Fibroblast of lung (primary cell): ENCODE results near the gene WDR13. TPM values are rescaled to one million over a fixed set of nuclear protein-coding genes. Genes with fewer than 3 reads are reported as not detected.
A peak's percentile ranks its signal among the peaks of the same experiment; 100 is the strongest.

Experiments used
- DNase-seq, 2 donors: peaks; one replicate each; pipeline versions ENCODE4 v3.0.0 to v3.0.0-alpha.2; 2010; ENCODE audit warnings: low read depth in 2 of 2
- H2AFZ ChIP-seq: 2 replicates; pipeline ENCODE4 v1.5.1; 2012; ENCODE audit warnings: low read length, control low read depth, inconsistent platforms
- H3K27ac ChIP-seq: 2 replicates; pipeline ENCODE4 v1.5.1; 2011; ENCODE audit warnings: low read length, control low read depth; ENCODE audit not compliant: insufficient read depth
- H3K27me3 ChIP-seq: 2 replicates; pipeline ENCODE4 v1.5.1; 2011; ENCODE audit warnings: mild to moderate bottlenecking, low read length; ENCODE audit not compliant: control insufficient read depth, insufficient read depth
- H3K36me3 ChIP-seq: 2 replicates; pipeline ENCODE4 v1.5.1; 2011; ENCODE audit warnings: low read length; ENCODE audit not compliant: control insufficient read depth, insufficient read depth
- H3K4me1 ChIP-seq: 2 replicates; pipeline ENCODE4 v1.5.1; 2011; ENCODE audit warnings: low read length; ENCODE audit not compliant: control insufficient read depth, insufficient read depth; ENCODE audit errors: extremely low read depth
- H3K4me2 ChIP-seq: 2 replicates; pipeline ENCODE4 v1.5.1; 2011; ENCODE audit warnings: low read length, control low read depth; ENCODE audit not compliant: insufficient read depth; ENCODE audit errors: extremely low read depth
- H3K4me3 ChIP-seq, 4 experiments: fragments of 200-600 bp in 1 of 4; sonication (generic) in 1 of 4; replicated peaks in 1 of 4; 2 replicates each; pipeline ENCODE4 v1.5.1; 2011 to 2016; ENCODE audit warnings: low read length in 4 of 4, low read depth in 3 of 4, mild to moderate bottlenecking in 3 of 4, control low read depth in 2 of 4, inconsistent platforms in 1 of 4, mixed read lengths in 1 of 4; ENCODE audit not compliant: insufficient read depth in 1 of 4; ENCODE audit errors: control extremely low read depth in 1 of 4
- H3K79me2 ChIP-seq: 2 replicates; pipeline ENCODE4 v1.5.1; 2012; ENCODE audit warnings: mild to moderate bottlenecking, low read length, inconsistent platforms; ENCODE audit not compliant: control insufficient read depth, insufficient read depth
- H3K9ac ChIP-seq: 2 replicates; pipeline ENCODE4 v1.5.1; 2011; ENCODE audit warnings: mild to moderate bottlenecking, low read length, control low read depth; ENCODE audit not compliant: insufficient read depth
- H3K9me3 ChIP-seq: 2 replicates; pipeline ENCODE4 v1.5.1; 2012; ENCODE audit warnings: low read depth, low read length; ENCODE audit not compliant: control insufficient read depth, insufficient read depth
- H4K20me1 ChIP-seq: 2 replicates; pipeline ENCODE4 v1.5.1; 2011; ENCODE audit warnings: low read length; ENCODE audit not compliant: control insufficient read depth, insufficient read depth; ENCODE audit errors: extremely low read depth
- EZH2 ChIP-seq: IDR thresholded peaks from 2 replicates; pipeline ENCODE4 v1.5.1; 2012; ENCODE audit warnings: low read length, control low read depth, mild to moderate bottlenecking; ENCODE audit errors: missing control alignments
- polyA plus RNA-seq, 2 donors: library from polyadenylated mRNA; depleted of rRNA in 1 of 2; stranded (reverse) in 1 of 2; unstranded in 1 of 2; fragments of >200 nt; gene quantifications; 2 replicates each; pipeline ENCODE4 v1.2.1, GENCODE V29; 2011 to 2012; ENCODE audit warnings: missing spikeins in 1 of 2
- total RNA-seq: library from RNA; depleted of rRNA; stranded (reverse); fragments of >200 nt; gene quantifications from 2 replicates; pipeline ENCODE4 v1.2.1, GENCODE V29; 2014
- TF ChIP-seq, protein P1 (sequence below), 2 donors: IDR thresholded peaks in 1 of 2; conservative IDR thresholded peaks in 1 of 2; 1 replicate in 1 of 2; 2 replicates in 1 of 2; pipeline ENCODE4 v1.5.1; 2011 to 2012; ENCODE audit warnings: low read length in 2 of 2, control low read depth in 1 of 2, inconsistent platforms in 1 of 2, low read depth in 1 of 2, mild to moderate bottlenecking in 1 of 2

Gene WDR13
- total and polyA plus RNA-seq, 2 donors (not counting 1 experiment from before 2014, with no cell fraction given): 41.2 to 99.7 TPM

DNA sequence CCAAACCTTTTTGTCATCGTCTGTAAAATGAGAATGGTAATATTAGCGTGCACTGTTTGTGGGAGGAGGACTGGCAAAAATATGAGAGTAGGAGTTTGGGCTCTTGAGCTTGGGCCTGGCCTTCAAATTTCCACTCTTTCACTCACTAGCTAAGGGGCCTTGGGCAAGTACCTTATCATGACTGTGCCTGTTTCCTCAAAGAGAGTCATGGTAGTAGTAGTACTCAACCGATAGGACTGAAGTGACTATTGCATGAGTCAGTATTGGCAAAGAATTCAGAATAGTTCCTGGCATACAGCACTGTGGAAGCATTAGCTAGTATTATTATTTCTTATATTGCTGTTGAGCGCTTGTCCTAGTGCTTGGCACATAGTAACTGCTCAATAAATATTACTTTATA, 39.0 kb upstream of the WDR13 start:
- H4K20me1 ChIP-seq: no peaks in the 10 kb centered on the region
- H2AFZ ChIP-seq: no peak overlapping the region
- no peak overlapping the region for H3K9ac ChIP-seq
- H3K4me3 ChIP-seq: no peak overlapping the region
- no peaks in the 10 kb centered on the region for H3K4me1 ChIP-seq
- H3K79me2 ChIP-seq: no peaks in the 10 kb centered on the region
- H3K27ac ChIP-seq: no peak overlapping the region
- H3K4me2 ChIP-seq: no peak overlapping the region
- DNase-seq: peak; percentile 70 to 87
- no peaks in the 10 kb centered on the region for H3K9me3 ChIP-seq
- peaks cover 3% of the 10 kb centered on the region for H3K36me3 ChIP-seq
- H3K27me3 ChIP-seq: no peaks in the 10 kb centered on the region
- no peak for TF ChIP-seq EZH2
- TF ChIP-seq, protein P1, sequence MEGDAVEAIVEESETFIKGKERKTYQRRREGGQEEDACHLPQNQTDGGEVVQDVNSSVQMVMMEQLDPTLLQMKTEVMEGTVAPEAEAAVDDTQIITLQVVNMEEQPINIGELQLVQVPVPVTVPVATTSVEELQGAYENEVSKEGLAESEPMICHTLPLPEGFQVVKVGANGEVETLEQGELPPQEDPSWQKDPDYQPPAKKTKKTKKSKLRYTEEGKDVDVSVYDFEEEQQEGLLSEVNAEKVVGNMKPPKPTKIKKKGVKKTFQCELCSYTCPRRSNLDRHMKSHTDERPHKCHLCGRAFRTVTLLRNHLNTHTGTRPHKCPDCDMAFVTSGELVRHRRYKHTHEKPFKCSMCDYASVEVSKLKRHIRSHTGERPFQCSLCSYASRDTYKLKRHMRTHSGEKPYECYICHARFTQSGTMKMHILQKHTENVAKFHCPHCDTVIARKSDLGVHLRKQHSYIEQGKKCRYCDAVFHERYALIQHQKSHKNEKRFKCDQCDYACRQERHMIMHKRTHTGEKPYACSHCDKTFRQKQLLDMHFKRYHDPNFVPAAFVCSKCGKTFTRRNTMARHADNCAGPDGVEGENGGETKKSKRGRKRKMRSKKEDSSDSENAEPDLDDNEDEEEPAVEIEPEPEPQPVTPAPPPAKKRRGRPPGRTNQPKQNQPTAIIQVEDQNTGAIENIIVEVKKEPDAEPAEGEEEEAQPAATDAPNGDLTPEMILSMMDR (conservative IDR thresholded peaks at IDR 0.05 in 1 of 2, IDR thresholded peaks at IDR 0.05 in 1 of 2; ENCODE audit: low read depth in 1 of 2, low read length in 2 of 2): no peak

DNA sequence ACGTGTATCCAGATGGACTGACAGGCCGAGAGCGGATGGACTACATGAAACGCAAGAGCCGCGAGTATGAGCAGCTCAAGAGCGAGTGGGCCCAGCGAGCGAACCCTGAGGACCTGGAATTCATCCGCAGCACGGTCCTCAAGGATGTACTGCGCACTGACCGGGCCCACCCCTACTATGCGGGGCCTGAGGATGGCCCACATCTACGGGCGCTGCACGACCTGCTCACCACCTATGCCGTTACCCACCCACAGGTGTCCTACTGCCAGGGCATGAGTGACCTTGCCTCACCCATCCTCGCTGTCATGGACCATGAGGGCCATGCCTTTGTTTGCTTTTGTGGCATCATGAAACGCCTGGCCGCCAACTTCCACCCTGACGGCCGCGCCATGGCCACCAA, 37.7 kb upstream of the WDR13 start:
- Histone ChIP-seq H3K36me3 (peaks cover 3% of the 10 kb centered on the region), H3K79me2 (no peaks in the 10 kb centered on the region), H3K4me2 (no peak overlapping the region), H2AFZ (no peak overlapping the region), H4K20me1 (no peaks in the 10 kb centered on the region), H3K4me1 (no peaks in the 10 kb centered on the region), H3K27me3 (no peaks in the 10 kb centered on the region), H3K27ac (no peak overlapping the region), H3K4me3 (no peak overlapping the region), H3K9me3 (no peaks in the 10 kb centered on the region), H3K9ac (no peak overlapping the region)
- DNase-seq: no peak
- no peak for TF ChIP-seq EZH2
- TF ChIP-seq, protein P1 (conservative IDR thresholded peaks at IDR 0.05 in 1 of 2, IDR thresholded peaks at IDR 0.05 in 1 of 2; ENCODE audit: low read depth in 1 of 2, low read length in 2 of 2): no peak

DNA sequence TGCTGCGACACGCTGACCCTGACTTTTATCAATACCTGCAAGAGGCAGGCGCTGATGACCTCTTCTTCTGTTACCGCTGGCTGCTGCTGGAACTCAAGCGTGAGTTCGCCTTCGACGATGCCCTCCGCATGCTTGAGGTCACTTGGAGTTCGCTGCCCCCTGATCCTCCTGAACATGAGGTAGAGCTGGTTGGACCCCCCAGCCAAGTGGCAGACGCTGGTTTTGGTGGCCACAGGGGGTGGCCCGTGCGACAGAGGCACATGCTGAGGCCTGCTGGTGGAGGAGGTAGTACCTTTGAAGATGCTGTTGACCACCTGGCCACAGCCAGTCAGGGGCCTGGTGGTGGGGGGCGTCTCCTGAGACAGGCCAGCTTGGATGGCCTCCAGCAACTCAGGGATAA, 37.2 kb upstream of the WDR13 start:
- H3K27ac ChIP-seq: no peak overlapping the region
- no peak overlapping the region for H3K9ac ChIP-seq
- H3K4me3 ChIP-seq: no peak overlapping the region
- H3K4me1 ChIP-seq: no peaks in the 10 kb centered on the region
- H4K20me1 ChIP-seq: no peaks in the 10 kb centered on the region
- H3K79me2 ChIP-seq: no peaks in the 10 kb centered on the region
- DNase-seq: no peak
- H3K4me2 ChIP-seq: no peak overlapping the region
- H3K9me3 ChIP-seq: no peaks in the 10 kb centered on the region
- H2AFZ ChIP-seq: no peak overlapping the region
- TF ChIP-seq, protein P1 (conservative IDR thresholded peaks at IDR 0.05 in 1 of 2, IDR thresholded peaks at IDR 0.05 in 1 of 2; ENCODE audit: low read depth in 1 of 2, low read length in 2 of 2): no peak
- no peak for TF ChIP-seq EZH2
- peaks cover 3% of the 10 kb centered on the region for H3K36me3 ChIP-seq
- H3K27me3 ChIP-seq: no peaks in the 10 kb centered on the region
